ENCODE results near the gene GSTM3.

- TF ChIP-seq CTCF (IDR thresholded peaks at IDR 0.05) (no peak), POLR2A (IDR thresholded peaks at IDR 0.05) (no peak)
Observed at GRCh38 chr1:109714661-109715372, 26.0 kb downstream of the GSTM3 start.
